Esophagus muscularis mucosa (tissue), 3 donors: ENCODE measurements around the gene USP13.
"Not testable (repeated sequence)": the region's sequence is repeated elsewhere in the genome, so short reads cannot be mapped to it uniquely, and the experiment has no call there.

ENCODE experiments used
- EP300 ChIP-seq: sonication (generic); formaldehyde crosslinking; IDR thresholded peaks from one replicate; pipeline ENCODE4 v1.6.1; 2017; ENCODE audit warnings: antibody characterized with exemption
- TF ChIP-seq, protein P1 (sequence below), 3 experiments: fragments of 200-600 bp in 2 of 3; fragments of 450-650 bp in 1 of 3; sonication (generic) in 2 of 3; IDR thresholded peaks; one replicate each; pipeline ENCODE4 v1.5.1; 2017 to 2019; ENCODE audit warnings: antibody characterized with exemption in 3 of 3, mild to moderate bottlenecking in 2 of 3, moderate library complexity in 1 of 3

DNA sequence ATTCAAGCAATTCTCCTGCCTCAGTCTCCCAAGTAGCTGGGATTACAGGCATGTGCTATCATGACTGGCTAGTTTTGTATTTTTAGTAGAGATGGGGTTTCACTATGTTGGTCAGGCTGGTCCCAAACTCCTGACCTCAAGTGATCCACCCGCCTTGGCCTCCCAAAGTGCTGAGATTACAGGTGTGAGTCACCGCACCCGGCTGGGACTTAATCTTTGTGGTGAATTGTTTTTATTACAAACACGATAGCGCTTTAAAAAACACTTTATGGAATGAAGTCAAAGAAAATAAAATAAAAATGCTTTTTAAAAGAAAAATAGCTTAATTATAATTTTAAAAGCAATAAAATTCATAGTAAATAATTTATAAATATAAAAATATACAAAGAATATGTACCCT, 130.0 kb downstream of the USP13 start:
- TF ChIP-seq, protein P1, sequence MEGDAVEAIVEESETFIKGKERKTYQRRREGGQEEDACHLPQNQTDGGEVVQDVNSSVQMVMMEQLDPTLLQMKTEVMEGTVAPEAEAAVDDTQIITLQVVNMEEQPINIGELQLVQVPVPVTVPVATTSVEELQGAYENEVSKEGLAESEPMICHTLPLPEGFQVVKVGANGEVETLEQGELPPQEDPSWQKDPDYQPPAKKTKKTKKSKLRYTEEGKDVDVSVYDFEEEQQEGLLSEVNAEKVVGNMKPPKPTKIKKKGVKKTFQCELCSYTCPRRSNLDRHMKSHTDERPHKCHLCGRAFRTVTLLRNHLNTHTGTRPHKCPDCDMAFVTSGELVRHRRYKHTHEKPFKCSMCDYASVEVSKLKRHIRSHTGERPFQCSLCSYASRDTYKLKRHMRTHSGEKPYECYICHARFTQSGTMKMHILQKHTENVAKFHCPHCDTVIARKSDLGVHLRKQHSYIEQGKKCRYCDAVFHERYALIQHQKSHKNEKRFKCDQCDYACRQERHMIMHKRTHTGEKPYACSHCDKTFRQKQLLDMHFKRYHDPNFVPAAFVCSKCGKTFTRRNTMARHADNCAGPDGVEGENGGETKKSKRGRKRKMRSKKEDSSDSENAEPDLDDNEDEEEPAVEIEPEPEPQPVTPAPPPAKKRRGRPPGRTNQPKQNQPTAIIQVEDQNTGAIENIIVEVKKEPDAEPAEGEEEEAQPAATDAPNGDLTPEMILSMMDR (IDR thresholded peaks at IDR 0.05): not testable (repeated sequence)
- TF ChIP-seq EP300: not testable (repeated sequence)
